ENCODE results near the gene FBN2. TPM values are rescaled to one million over a fixed set of nuclear protein-coding genes. Genes with fewer than 3 reads are reported as not detected.

FBN2 gene
- total RNA-seq = 10 to 100 TPM in 2 of 4 donors, 1 to 10 TPM in 2; 5.4 to 14.9 (median 10.1) TPM

DNA sequence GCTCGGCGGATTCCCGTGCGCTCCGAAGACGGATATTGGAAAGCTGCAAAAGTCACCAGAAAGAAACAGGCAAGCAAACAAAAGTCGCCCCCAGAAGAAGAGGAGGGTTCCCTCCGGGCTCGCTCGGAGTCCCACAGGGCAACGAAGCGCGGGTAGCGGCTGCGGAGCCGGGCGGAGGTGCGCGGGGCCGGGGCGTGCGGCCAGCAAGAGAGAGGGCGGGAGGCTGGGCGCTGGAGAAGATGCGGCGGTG, at the start of gene FBN2:
FBN2 (minus strand) TSS at position 246 of the 250 bp plus-strand sequence. CDS start 642 bp downstream, outside the sequence.
- Histone ChIP-seq H3K4me1 (peaks cover 14 to 46% (median 39%) of the 10 kb centered on the region in 4 donors), H3K27ac (replicated peaks in 1 of 4) (peak within 1 kb of the TSS; percentile 63 to 85 (median 79)), H3K4me3 (peak within 1 kb of the TSS; percentile 65 to 76 (median 68)), H3K36me3 (no peaks in the 10 kb centered on the region), H3K9me3 (no peaks in the 10 kb centered on the region), H3K27me3 (peaks cover 0 to 30% (median 7%) of the 10 kb centered on the region in 4 donors)
- no peak for DNase-seq (ENCODE audit: extremely low spot score)
- peak in 1 of 2 donors; percentile 57 for TF ChIP-seq POLR2AphosphoS5 (IDR thresholded peaks at IDR 0.05)
- TF ChIP-seq EP300 (IDR thresholded peaks at IDR 0.05) = no peak
- WGBS = 1% methylated on average over 12 of the region's 26 CpGs
- intact Hi-C loops (cut with DNase I) = loop anchor here (5.0 to 10.0 kb wide), 3 partner anchors 134 to 559 kb away; no protein-coding TSS in a partner anchor

DNA sequence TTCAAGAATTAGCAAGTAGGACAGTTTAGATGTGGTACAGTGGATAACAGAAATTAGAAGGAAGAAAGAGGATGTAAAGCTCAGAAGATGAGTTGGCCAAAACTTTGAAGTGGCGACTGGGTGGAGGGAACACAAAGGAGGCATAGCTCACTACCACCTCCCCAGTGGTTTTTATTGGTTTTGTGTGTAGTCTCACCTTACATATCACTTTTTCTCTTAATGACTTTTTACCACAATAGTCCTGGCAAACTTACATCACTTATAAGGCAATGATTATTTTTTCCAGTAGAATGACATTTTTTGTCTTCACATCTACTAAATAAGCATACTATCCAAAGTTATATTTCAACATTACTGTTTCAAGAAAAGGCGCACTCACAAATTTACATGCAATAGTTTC, 49.2 kb upstream of the FBN2 start:
- DNase-seq (ENCODE audit: extremely low spot score) = no peak
- H3K4me3 ChIP-seq = no peak overlapping the region
- whole genome bisulfite sequencing = 81% methylated on average over 2 of the region's 2 CpGs
- H3K36me3 ChIP-seq = no peaks in the 10 kb centered on the region
- no peaks in the 10 kb centered on the region for H3K27me3 ChIP-seq
- no peaks in the 10 kb centered on the region for H3K4me1 ChIP-seq
- H3K27ac ChIP-seq (replicated peaks in 1 of 4) = no peak overlapping the region
- TF ChIP-seq EP300 (IDR thresholded peaks at IDR 0.05) (no peak), POLR2A (IDR thresholded peaks at IDR 0.05; ENCODE audit: low read depth) (no peak), POLR2AphosphoS5 (IDR thresholded peaks at IDR 0.05) (no peak)
- TF ChIP-seq, protein P1, sequence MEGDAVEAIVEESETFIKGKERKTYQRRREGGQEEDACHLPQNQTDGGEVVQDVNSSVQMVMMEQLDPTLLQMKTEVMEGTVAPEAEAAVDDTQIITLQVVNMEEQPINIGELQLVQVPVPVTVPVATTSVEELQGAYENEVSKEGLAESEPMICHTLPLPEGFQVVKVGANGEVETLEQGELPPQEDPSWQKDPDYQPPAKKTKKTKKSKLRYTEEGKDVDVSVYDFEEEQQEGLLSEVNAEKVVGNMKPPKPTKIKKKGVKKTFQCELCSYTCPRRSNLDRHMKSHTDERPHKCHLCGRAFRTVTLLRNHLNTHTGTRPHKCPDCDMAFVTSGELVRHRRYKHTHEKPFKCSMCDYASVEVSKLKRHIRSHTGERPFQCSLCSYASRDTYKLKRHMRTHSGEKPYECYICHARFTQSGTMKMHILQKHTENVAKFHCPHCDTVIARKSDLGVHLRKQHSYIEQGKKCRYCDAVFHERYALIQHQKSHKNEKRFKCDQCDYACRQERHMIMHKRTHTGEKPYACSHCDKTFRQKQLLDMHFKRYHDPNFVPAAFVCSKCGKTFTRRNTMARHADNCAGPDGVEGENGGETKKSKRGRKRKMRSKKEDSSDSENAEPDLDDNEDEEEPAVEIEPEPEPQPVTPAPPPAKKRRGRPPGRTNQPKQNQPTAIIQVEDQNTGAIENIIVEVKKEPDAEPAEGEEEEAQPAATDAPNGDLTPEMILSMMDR (IDR thresholded peaks at IDR 0.05) = no peak
- no peaks in the 10 kb centered on the region for H3K9me3 ChIP-seq
- intact Hi-C loops (cut with DNase I) = no loop called here

DNA sequence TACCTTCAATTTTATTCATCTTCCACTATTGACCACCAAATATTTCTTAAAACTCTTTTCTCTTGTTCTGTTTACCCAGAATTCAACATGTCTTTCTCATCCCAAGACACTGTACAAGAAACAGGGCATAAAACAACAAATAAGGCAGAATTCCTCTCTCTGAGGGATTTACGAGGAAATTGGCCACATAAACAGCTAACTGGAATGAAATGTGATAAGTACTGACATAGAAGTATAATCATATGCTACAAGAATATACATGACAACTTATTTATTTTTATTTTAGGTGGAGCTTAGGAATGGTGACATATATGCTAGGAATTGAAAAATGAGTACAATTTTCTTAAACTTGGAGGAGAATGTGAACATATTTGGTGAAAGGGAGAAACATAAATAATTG, 48.8 kb upstream of the FBN2 start:
- no peak for DNase-seq (ENCODE audit: extremely low spot score)
- 54% methylated on average over 1 of the region's 1 CpG for WGBS
- no peaks in the 10 kb centered on the region for H3K36me3 ChIP-seq
- no peaks in the 10 kb centered on the region for H3K4me1 ChIP-seq
- H3K27ac ChIP-seq (replicated peaks in 1 of 4) = no peak overlapping the region
- H3K27me3 ChIP-seq = no peaks in the 10 kb centered on the region
- intact Hi-C loops (cut with DNase I) = no loop called here
- TF ChIP-seq POLR2AphosphoS5 (IDR thresholded peaks at IDR 0.05) (no peak), POLR2A (IDR thresholded peaks at IDR 0.05; ENCODE audit: low read depth) (no peak), EP300 (IDR thresholded peaks at IDR 0.05) (no peak)
- TF ChIP-seq, protein P1 (IDR thresholded peaks at IDR 0.05) = no peak
- no peaks in the 10 kb centered on the region for H3K9me3 ChIP-seq
- no peak overlapping the region for H3K4me3 ChIP-seq

DNA sequence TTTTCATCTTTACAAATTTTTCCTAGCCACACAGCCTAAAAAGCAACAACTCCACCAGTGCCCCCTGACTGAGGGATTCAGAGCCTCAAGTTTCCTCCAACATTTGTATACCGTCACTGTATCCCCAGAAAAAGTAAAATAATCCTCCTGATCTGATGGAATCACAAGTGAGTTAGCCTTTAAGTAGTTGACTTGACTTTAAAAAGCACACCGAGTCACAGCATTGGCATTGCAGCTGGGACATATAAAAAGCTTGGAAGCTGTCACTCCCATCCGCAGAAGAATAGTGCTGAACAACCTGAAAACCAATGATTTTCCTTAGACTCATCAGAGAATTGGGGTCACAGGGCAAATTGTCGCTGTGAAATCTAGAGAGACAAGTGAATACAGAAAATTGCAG, 41.6 kb upstream of the FBN2 start:
- no peak overlapping the region for H3K4me3 ChIP-seq
- no peak for DNase-seq (ENCODE audit: extremely low spot score)
- no peaks in the 10 kb centered on the region for H3K4me1 ChIP-seq
- H3K9me3 ChIP-seq = no peaks in the 10 kb centered on the region
- H3K27me3 ChIP-seq = no peaks in the 10 kb centered on the region
- 97% methylated on average over 4 of the region's 4 CpGs for WGBS
- no peak overlapping the region for H3K27ac ChIP-seq (replicated peaks in 1 of 4)
- intact Hi-C loops (cut with DNase I) = no loop called here
- no peaks in the 10 kb centered on the region for H3K36me3 ChIP-seq
- TF ChIP-seq, protein P1 (IDR thresholded peaks at IDR 0.05) = no peak
- no peak for TF ChIP-seq POLR2A (IDR thresholded peaks at IDR 0.05; ENCODE audit: low read depth)
- TF ChIP-seq POLR2AphosphoS5 (IDR thresholded peaks at IDR 0.05) = no peak

DNA sequence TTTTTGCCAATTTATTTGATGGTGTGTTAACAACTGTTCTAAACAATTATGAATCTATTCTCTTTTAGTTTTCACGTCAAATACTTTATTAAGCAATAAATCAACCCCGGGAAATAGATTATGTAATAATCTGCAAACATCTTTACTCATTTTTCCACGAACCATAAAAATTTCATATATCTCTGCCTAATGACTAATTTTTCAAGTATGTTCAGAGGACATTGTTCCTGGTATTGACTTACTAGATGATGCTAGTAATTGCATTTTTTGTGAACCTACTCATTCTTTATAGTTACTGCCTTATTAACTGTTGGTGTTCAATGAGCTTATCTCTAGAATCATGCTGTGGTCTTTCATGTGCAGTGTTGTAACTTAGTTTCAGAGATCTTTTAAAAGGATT, 41.0 kb upstream of the FBN2 start:
- TF ChIP-seq EP300 (IDR thresholded peaks at IDR 0.05) = no peak
- TF ChIP-seq, protein P1 (IDR thresholded peaks at IDR 0.05) = no peak
- TF ChIP-seq POLR2A (IDR thresholded peaks at IDR 0.05; ENCODE audit: low read depth) = no peak
- no peak for TF ChIP-seq POLR2AphosphoS5 (IDR thresholded peaks at IDR 0.05)
- Histone ChIP-seq H3K4me3 (no peak overlapping the region), H3K27me3 (no peaks in the 10 kb centered on the region), H3K9me3 (no peaks in the 10 kb centered on the region), H3K27ac (replicated peaks in 1 of 4) (no peak overlapping the region), H3K36me3 (no peaks in the 10 kb centered on the region), H3K4me1 (no peaks in the 10 kb centered on the region)
- intact Hi-C loops (cut with DNase I) = no loop called here
- 71% methylated on average over 3 of the region's 3 CpGs for WGBS
- DNase-seq (ENCODE audit: extremely low spot score) = no peak

Measured in esophagus muscularis mucosa (tissue), 4 donors.